ENCODE results near the gene TCF7L2. TPM values are rescaled to one million over a fixed set of nuclear protein-coding genes. Genes with fewer than 3 reads are reported as not detected.

Gene TCF7L2
- total and polyA plus RNA-seq, 9 of the 15 experiments (the other 6 are each of a cell fraction or from before 2014, with no cell fraction given) = 0.32 to 2.8 (median 0.92) TPM

- no peak for TF ChIP-seq GTF3C2 (IDR thresholded peaks at IDR 0.05; ENCODE audit: borderline replicate concordance, extremely low read depth, insufficient read length)
- no peak; the same call in 1 of the 2 replicates for TF ChIP-seq ZNF584 (CRISPR knock-in tag; IDR thresholded peaks at IDR 0.05; ENCODE audit: low read depth)
- no peak for TF ChIP-seq KAT7 (CRISPR knock-in tag; IDR thresholded peaks at IDR 0.05; ENCODE audit: borderline replicate concordance)
- peak; percentile 63 for TF ChIP-seq GATA2 (CRISPR knock-in tag; IDR thresholded peaks at IDR 0.05)
- no peak for TF ChIP-seq HMG20B (CRISPR knock-in tag; IDR thresholded peaks at IDR 0.05)
- TF ChIP-seq NCOA6 (IDR thresholded peaks at IDR 0.05) = no peak
- TF ChIP-seq ZNF639 (CRISPR knock-in tag; conservative IDR thresholded peaks at IDR 0.05 in 1 of 2, IDR thresholded peaks at IDR 0.05 in 1 of 2) = no peak
- TF ChIP-seq HLTF (IDR thresholded peaks at IDR 0.05) = 0 out of 2 replicates have a peak, but pooled peaks have one; percentile 76
- no peak for TF ChIP-seq ZNF134 (CRISPR knock-in tag; conservative IDR thresholded peaks at IDR 0.05)
- TF ChIP-seq BCLAF1 (IDR thresholded peaks at IDR 0.05; ENCODE audit: borderline replicate concordance in 1 of 2, control insufficient read depth in 1 of 2, low read depth in 2 of 2, low read length in 1 of 2) = no peak
- no peak for TF ChIP-seq NFATC3 (IDR thresholded peaks at IDR 0.05)
- no peak for TF ChIP-seq NCOA4 (IDR thresholded peaks at IDR 0.05; ENCODE audit: partially characterized antibody)
- peak; percentile 45 to 51 for TF ChIP-seq E2F6 (IDR thresholded peaks at IDR 0.05; ENCODE audit: borderline replicate concordance in 1 of 2, extremely low read depth in 1 of 2, insufficient read depth in 1 of 2, insufficient read length in 1 of 2, low read depth in 1 of 2, low read length in 1 of 2, poor library complexity in 1 of 2, severe bottlenecking in 1 of 2)
- no peak for TF ChIP-seq MEF2A (IDR thresholded peaks at IDR 0.05; ENCODE audit: control insufficient read depth, low read depth, low read length)
- TF ChIP-seq POLR2H (tag; IDR thresholded peaks at IDR 0.05; ENCODE audit: low read depth) = no peak
- no peak for TF ChIP-seq CCAR2 (IDR thresholded peaks at IDR 0.05; ENCODE audit: low read depth, low read length)
Measured at GRCh38 chr10:113063043-113063967, 113.3 kb downstream of the TCF7L2 start (continued).
